Suprapubic skin (tissue), 4 donors: Measurements from ENCODE around the gene AGAP1. TPM values are rescaled to one million over a fixed set of nuclear protein-coding genes. Genes with fewer than 3 reads are reported as not detected.
A peak's percentile ranks its signal among the peaks of the same experiment; 100 is the strongest.

ENCODE experiments used
- DNase-seq, 2 donors: peaks; one replicate each; pipeline ENCODE4 v3.0.0-alpha.2; 2019; ENCODE audit warnings: low spot score in 2 of 2
- H3K27ac ChIP-seq: fragments of 200-600 bp; sonication (generic); one replicate; pipeline ENCODE4 v1.5.1; 2019
- H3K27me3 ChIP-seq: fragments of 200-600 bp; sonication (generic); one replicate; pipeline ENCODE4 v1.5.1; 2019
- H3K36me3 ChIP-seq: fragments of 200-600 bp; sonication (generic); one replicate; pipeline ENCODE4 v1.5.1; 2019
- H3K4me1 ChIP-seq: fragments of 200-600 bp; sonication (generic); one replicate; pipeline ENCODE4 v1.5.1; 2019
- H3K4me3 ChIP-seq: fragments of 200-600 bp; sonication (generic); one replicate; pipeline ENCODE4 v1.5.1; 2019; ENCODE audit warnings: mild to moderate bottlenecking
- H3K9me3 ChIP-seq: fragments of 200-600 bp; sonication (generic); one replicate; pipeline ENCODE4 v1.5.1; 2019
- CTCF ChIP-seq, 2 donors: fragments of 200-600 bp in 1 of 2; fragments of 450-650 bp in 1 of 2; sonication (generic) in 1 of 2; IDR thresholded peaks; one replicate each; pipeline ENCODE4 v1.5.1; 2016 to 2019; ENCODE audit warnings: antibody characterized with exemption in 2 of 2, mild to moderate bottlenecking in 1 of 2, moderate library complexity in 1 of 2
- EP300 ChIP-seq: sonication (generic); formaldehyde crosslinking; IDR thresholded peaks from one replicate; pipeline ENCODE4 v1.6.1; 2017; ENCODE audit warnings: antibody characterized with exemption
- POLR2A ChIP-seq, 2 donors: fragments of 450-650 bp; IDR thresholded peaks; one replicate each; pipeline ENCODE4 v1.6.1; 2017; ENCODE audit warnings: antibody characterized with exemption in 2 of 2, mild to moderate bottlenecking in 2 of 2, moderate library complexity in 2 of 2
- POLR2AphosphoS5 ChIP-seq, 3 donors: sonication (generic); formaldehyde crosslinking; IDR thresholded peaks; one replicate each; pipeline ENCODE4 v1.6.1; 2017; ENCODE audit warnings: antibody characterized with exemption in 3 of 3
- WGBS: methylation state at CpG from one replicate; pipeline ENCODE4 v1.1.5; 2018; 5-methylcytosine and 5-hydroxymethylcytosine counted together
- total RNA-seq, 4 donors: library from RNA; depleted of rRNA; stranded (reverse); fragments of >200 nt; gene quantifications; one replicate each; pipeline ENCODE4 v1.1.0, GENCODE V29; 2016

AGAP1 gene
- total RNA-seq, 4 donors from 2014 or later: 14.1 to 30.7 (median 19.4) TPM

- Histone ChIP-seq H3K4me1 (peaks cover 41% of the 10 kb centered on the region), H3K27ac (no peak overlapping the region), H3K36me3 (no peaks in the 10 kb centered on the region), H3K27me3 (peaks cover 19% of the 10 kb centered on the region), H3K9me3 (no peaks in the 10 kb centered on the region), H3K4me3 (peak overlapping the region; percentile 63)
- TF ChIP-seq POLR2A (IDR thresholded peaks at IDR 0.05) (no peak), EP300 (no peak), CTCF (IDR thresholded peaks at IDR 0.05) (no peak), POLR2AphosphoS5 (IDR thresholded peaks at IDR 0.05) (no peak)
- 83% methylated on average over 4 of the region's 4 CpGs for WGBS
- no peak for DNase-seq
Measured at GRCh38 chr2:235668782-235669181, 174.9 kb downstream of the AGAP1 start.

DNA sequence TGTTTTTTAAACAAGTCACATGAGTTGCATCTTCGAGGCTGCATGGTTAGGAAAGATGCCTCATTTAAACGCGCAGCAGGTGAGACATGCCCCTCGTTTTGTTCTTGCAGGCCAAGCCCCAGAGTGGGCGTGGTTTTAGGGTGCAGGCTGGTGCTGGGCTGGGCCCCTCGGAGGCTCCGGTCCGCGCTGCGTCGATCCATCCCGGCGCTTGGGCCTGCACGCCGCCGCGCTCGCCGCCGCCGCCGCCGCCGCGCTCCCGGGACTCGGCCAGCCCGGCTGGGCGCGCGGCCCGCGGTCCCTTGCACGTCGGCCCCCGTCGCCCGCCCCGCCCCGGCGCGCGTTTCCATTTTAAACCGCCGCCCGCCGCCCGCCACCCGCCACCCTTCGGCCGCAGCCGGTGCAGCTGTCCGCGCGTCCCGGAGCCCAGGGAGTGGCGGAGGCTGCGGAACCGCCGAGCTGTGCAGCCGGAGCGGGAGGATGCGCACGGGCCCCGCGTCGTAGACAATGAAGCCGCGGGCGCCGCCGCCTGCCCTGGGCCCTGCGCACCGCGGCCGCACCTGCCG is 175.5 kb downstream of the AGAP1 start:
- no peak for DNase-seq
- H3K9me3 ChIP-seq: no peaks in the 10 kb centered on the region
- peak overlapping the region; percentile 63 for H3K4me3 ChIP-seq
- H3K27me3 ChIP-seq: peaks cover 19% of the 10 kb centered on the region
- peak overlapping the region; percentile 82 for H3K27ac ChIP-seq
- H3K36me3 ChIP-seq: no peaks in the 10 kb centered on the region
- WGBS: 3% methylated on average over 7 of the region's 77 CpGs
- no peak for TF ChIP-seq CTCF (IDR thresholded peaks at IDR 0.05)
- TF ChIP-seq EP300: no peak
- TF ChIP-seq POLR2AphosphoS5 (IDR thresholded peaks at IDR 0.05): no peak
- TF ChIP-seq POLR2A (IDR thresholded peaks at IDR 0.05): no peak
- peaks cover 47% of the 10 kb centered on the region for H3K4me1 ChIP-seq

DNA sequence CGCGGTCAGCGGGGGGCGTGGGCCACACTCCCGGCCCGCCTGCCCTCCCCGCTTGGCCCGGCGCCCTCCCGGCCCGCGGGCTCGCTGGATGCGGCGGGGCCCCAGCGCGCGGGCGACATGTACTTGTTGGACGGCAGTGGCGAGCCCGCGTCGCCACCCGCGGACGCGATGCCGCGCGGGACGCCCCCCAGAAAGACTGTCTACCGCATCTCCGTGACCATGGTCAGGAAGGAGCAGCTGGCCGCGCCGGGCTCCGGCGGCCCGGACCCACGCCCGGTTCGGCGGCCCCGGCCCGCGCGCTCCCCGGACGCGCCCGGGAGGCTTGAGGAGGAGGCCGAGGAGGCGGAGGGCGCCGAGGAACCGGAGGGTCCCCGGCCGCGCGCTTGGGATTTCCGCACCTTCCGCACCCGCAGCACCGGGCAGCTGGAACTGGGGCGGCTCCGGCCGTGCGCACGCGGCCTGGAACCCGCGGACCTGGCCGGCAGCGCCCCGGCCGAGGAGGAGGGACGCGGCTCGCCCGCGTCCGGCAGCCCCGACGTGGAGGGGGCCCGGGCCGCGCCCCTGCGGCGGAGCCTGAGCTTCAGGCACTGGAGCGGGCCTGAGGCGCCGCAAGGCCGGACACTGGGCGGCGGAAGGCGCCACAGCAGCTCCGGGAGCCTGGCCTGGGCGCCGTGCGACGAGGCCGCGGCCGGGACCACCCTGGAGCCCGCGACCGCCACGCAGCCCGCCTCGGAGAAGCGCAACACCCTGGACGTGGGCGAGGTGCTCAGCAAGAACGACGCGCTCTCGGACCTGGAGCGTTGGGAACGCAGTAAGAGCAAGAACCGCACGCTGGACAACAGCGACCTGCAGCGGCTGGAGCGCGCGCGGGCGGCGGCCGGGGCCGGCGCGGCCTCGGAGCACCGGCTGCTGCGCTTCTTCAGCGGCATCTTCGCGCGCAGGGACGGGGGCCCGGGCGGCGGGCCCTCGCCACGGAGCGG is 176.4 kb downstream of the AGAP1 start:
- peak overlapping the region; percentile 63 for H3K4me3 ChIP-seq
- 10% methylated on average over 11 of the region's 148 CpGs for WGBS
- TF ChIP-seq EP300: no peak
- TF ChIP-seq CTCF (IDR thresholded peaks at IDR 0.05): peak; percentile 28 to 61
- DNase-seq: peak in 1 of 2 donors; percentile 83
- peaks cover 19% of the 10 kb centered on the region for H3K27me3 ChIP-seq
- H3K36me3 ChIP-seq: no peaks in the 10 kb centered on the region
- peaks cover 47% of the 10 kb centered on the region for H3K4me1 ChIP-seq
- H3K9me3 ChIP-seq: no peaks in the 10 kb centered on the region
- H3K27ac ChIP-seq: peak overlapping the region; percentile 82

DNA sequence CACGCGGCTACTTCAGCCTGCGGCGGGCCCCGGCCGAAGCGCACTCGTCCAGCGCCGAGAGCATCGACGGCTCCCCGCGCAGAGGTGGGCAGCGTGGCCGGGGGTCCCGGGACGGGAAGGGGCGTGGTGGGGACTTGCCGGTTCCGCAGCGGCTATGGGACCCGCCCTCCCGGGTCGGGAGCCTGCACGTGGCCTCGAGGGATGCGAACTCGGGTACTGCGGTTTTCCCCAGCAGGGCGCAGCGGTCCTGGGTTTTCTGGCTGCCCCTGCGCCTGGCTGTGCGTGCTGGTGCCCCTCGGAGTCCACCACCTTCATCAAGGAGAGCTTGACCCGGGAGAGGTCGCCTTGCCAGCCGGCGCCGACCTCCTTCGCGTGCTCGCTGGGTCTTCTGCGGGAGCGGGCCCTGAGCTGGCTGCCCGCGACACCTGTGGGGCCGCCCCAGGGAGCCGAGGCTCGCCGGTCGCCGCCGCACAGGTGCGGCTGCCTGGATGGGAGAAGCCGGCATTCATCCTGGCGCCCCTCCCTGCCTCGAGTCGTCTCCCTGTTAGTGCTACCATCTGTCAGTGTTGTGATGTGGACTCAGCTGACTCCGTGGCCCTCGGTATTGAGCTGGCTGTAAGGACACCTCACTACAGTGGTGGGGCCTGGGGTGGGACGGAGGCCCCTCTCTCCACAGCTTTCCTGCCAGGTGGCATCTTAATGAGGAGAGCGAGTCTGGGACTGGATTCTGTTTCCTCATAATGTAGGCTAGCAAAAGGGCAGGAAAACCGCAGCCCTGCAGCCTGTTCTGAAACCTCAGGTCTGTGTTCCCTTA is 177.3 kb downstream of the AGAP1 start:
- TF ChIP-seq EP300: no peak
- TF ChIP-seq POLR2A (IDR thresholded peaks at IDR 0.05): no peak
- no peak for TF ChIP-seq CTCF (IDR thresholded peaks at IDR 0.05)
- TF ChIP-seq POLR2AphosphoS5 (IDR thresholded peaks at IDR 0.05): no peak
- no peaks in the 10 kb centered on the region for H3K36me3 ChIP-seq
- no peaks in the 10 kb centered on the region for H3K9me3 ChIP-seq
- 22% methylated on average over 23 of the region's 64 CpGs for WGBS
- DNase-seq: no peak
- H3K4me1 ChIP-seq: peaks cover 39% of the 10 kb centered on the region
- peak overlapping the region; percentile 63 for H3K4me3 ChIP-seq
- H3K27me3 ChIP-seq: peaks cover 19% of the 10 kb centered on the region
- peak overlapping the region; percentile 82 for H3K27ac ChIP-seq
